Measurements from ENCODE around the gene NXPH3. TPM values are rescaled to one million over a fixed set of nuclear protein-coding genes. Genes with fewer than 3 reads are reported as not detected.

Gene NXPH3
- total and polyA plus RNA-seq, 2 of the 13 experiments (the other 11 are each of a cell fraction or from before 2014, with no cell fraction given): 0.04 to 0.58 TPM

- TF ChIP-seq SOX6 (IDR thresholded peaks at IDR 0.05) (no peak), SOX6 (CRISPR knock-in tag; IDR thresholded peaks at IDR 0.05) (no peak), TMF1 (CRISPR knock-in tag; IDR thresholded peaks at IDR 0.05; ENCODE audit: low read depth) (no peak), CREBL2 (CRISPR knock-in tag; IDR thresholded peaks at IDR 0.05; ENCODE audit: borderline replicate concordance) (no peak), ZNF609 (CRISPR knock-in tag; IDR thresholded peaks at IDR 0.05; ENCODE audit: borderline replicate concordance) (no peak), GPN1 (CRISPR knock-in tag; IDR thresholded peaks at IDR 0.05; ENCODE audit: borderline replicate concordance) (no peak), KDM6A (CRISPR knock-in tag; IDR thresholded peaks at IDR 0.05; ENCODE audit: low read depth) (no peak), ZNF597 (CRISPR knock-in tag; IDR thresholded peaks at IDR 0.05) (no peak), JUN (CRISPR knock-in tag; IDR thresholded peaks at IDR 0.05) (no peak), ZFP62 (CRISPR knock-in tag; IDR thresholded peaks at IDR 0.05) (no peak), TEAD3 (CRISPR knock-in tag; optimal IDR thresholded peaks at IDR 0.05; ENCODE audit: borderline replicate concordance) (no peak), SMAD9 (CRISPR knock-in tag; IDR thresholded peaks at IDR 0.05) (no peak), LCORL (IDR thresholded peaks at IDR 0.05) (no peak), LCORL (CRISPR knock-in tag; IDR thresholded peaks at IDR 0.05) (no peak), CBFB (CRISPR knock-in tag; IDR thresholded peaks at IDR 0.05) (no peak), CBX2 (IDR thresholded peaks at IDR 0.05; ENCODE audit: low read depth, low read length) (no peak), CBX2 (CRISPR knock-in tag; IDR thresholded peaks at IDR 0.05; ENCODE audit: low read depth) (no peak)
- TF ChIP-seq, protein P1, sequence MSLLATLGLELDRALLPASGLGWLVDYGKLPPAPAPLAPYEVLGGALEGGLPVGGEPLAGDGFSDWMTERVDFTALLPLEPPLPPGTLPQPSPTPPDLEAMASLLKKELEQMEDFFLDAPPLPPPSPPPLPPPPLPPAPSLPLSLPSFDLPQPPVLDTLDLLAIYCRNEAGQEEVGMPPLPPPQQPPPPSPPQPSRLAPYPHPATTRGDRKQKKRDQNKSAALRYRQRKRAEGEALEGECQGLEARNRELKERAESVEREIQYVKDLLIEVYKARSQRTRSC (CRISPR knock-in tag; IDR thresholded peaks at IDR 0.05; ENCODE audit: low read depth): no peak
- TF ChIP-seq, protein P2, sequence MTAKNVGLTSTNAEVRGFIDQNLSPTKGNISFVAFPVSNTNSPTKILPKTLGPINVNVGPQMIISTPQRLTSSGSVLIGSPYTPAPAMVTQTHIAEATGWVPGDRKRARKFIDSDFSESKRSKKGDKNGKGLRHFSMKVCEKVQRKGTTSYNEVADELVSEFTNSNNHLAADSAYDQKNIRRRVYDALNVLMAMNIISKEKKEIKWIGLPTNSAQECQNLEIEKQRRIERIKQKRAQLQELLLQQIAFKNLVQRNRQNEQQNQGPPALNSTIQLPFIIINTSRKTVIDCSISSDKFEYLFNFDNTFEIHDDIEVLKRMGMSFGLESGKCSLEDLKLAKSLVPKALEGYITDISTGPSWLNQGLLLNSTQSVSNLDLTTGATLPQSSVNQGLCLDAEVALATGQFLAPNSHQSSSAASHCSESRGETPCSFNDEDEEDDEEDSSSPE (CRISPR knock-in tag; IDR thresholded peaks at IDR 0.05): peak; percentile 33; the same call in 1 of the 2 replicates
- TF ChIP-seq, protein P3, sequence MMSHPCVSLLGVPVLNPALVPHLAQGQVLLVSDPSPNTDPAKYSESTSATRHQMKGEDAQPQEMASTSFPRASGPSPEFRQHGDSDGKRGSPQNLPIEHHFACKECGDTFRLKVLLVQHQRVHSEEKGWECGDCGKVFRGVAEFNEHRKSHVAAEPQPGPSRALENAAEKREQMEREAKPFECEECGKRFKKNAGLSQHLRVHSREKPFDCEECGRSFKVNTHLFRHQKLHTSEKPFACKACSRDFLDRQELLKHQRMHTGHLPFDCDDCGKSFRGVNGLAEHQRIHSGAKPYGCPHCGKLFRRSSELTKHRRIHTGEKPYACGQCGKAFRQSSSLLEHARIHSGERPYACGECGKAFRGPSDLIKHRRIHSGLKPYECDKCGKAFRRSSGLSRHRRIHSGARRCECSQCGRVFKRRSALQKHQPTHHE (CRISPR knock-in tag; IDR thresholded peaks at IDR 0.05; ENCODE audit: borderline replicate concordance): no peak
- TF ChIP-seq, protein P4, sequence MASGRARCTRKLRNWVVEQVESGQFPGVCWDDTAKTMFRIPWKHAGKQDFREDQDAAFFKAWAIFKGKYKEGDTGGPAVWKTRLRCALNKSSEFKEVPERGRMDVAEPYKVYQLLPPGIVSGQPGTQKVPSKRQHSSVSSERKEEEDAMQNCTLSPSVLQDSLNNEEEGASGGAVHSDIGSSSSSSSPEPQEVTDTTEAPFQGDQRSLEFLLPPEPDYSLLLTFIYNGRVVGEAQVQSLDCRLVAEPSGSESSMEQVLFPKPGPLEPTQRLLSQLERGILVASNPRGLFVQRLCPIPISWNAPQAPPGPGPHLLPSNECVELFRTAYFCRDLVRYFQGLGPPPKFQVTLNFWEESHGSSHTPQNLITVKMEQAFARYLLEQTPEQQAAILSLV (CRISPR knock-in tag; IDR thresholded peaks at IDR 0.05; ENCODE audit: borderline replicate concordance): no peak
Measured at GRCh38 chr17:49575679-49576087, at the start of gene NXPH3 (continued).

Data from HepG2 (cell line).